HG03342 (cell line): Measurements from ENCODE around the gene KRT75.

Experiments
- ATAC-seq: cut with Tn5 transposase; IDR thresholded peaks from one replicate; pipeline ENCODE4 v1.9.1; 2021; ENCODE audit warnings: mild to moderate bottlenecking, moderate library complexity; ENCODE audit not compliant: unreplicated experiment

KRT75 gene

GRCh38 chr12:52440821-52441319 lies 6.7 kb upstream of the KRT75 start:
- no peak for ATAC-seq

GRCh38 chr12:52439845-52440244 lies 5.7 kb upstream of the KRT75 start:
- ATAC-seq, result no peak

- ATAC-seq, result no peak
Observed at GRCh38 chr12:52439420-52439819, 5.2 kb upstream of the KRT75 start.

- ATAC-seq, result no peak
Observed at GRCh38 chr12:52438305-52439301, 4.4 kb upstream of the KRT75 start.

GRCh38 chr12:52437508-52437907 lies 3.3 kb upstream of the KRT75 start:
- ATAC-seq, result no peak

- ATAC-seq, result no peak
Observed at GRCh38 chr12:52436828-52437474, 2.8 kb upstream of the KRT75 start.

GRCh38 chr12:52436000-52436827 lies 2.0 kb upstream of the KRT75 start:
- ATAC-seq, result no peak

- ATAC-seq, result no peak
Observed at GRCh38 chr12:52435659-52435999, 1.5 kb upstream of the KRT75 start.

GRCh38 chr12:52434760-52435530 lies 774 bp upstream of the KRT75 start:
- ATAC-seq, result no peak

- ATAC-seq, result no peak
Observed at GRCh38 chr12:52433501-52434080, 580 bp downstream of the KRT75 start.

GRCh38 chr12:52432559-52433207 lies 1.5 kb downstream of the KRT75 start:
- no peak for ATAC-seq

GRCh38 chr12:52428121-52428520 lies 6.0 kb downstream of the KRT75 start:
- ATAC-seq, result no peak

- no peak for ATAC-seq
Observed at GRCh38 chr12:52427083-52427482, 7.1 kb downstream of the KRT75 start.

GRCh38 chr12:52426034-52426433 lies 8.1 kb downstream of the KRT75 start:
- ATAC-seq, result no peak

- no peak for ATAC-seq
Observed at GRCh38 chr12:52425466-52425865, 8.7 kb downstream of the KRT75 start.

- no peak for ATAC-seq
Observed at GRCh38 chr12:52423661-52424500, 10.3 kb downstream of the KRT75 start.

GRCh38 chr12:52423035-52423434 lies 11.1 kb downstream of the KRT75 start:
- no peak for ATAC-seq

GRCh38 chr12:52419656-52420055 lies 14.5 kb downstream of the KRT75 start:
- ATAC-seq, result no peak
